K562 (cell line): ENCODE results near the gene SPRN. TPM values are rescaled to one million over a fixed set of nuclear protein-coding genes. Genes with fewer than 3 reads are reported as not detected.
A peak's percentile ranks its signal among the peaks of the same experiment; 100 is the strongest.

Source experiments
- ATF7 ChIP-seq: fragments of 450-650 bp; IDR thresholded peaks from 2 replicates; pipeline ENCODE4 v1.7.1; 2014; ENCODE audit warnings: mild to moderate bottlenecking, moderate library complexity
- CBX5 ChIP-seq: IDR thresholded peaks from 2 replicates; pipeline ENCODE4 v1.6.1; 2014; ENCODE audit warnings: low read depth, borderline replicate concordance
- FIP1L1 ChIP-seq: fragments of 200-400 bp; formaldehyde crosslinking; IDR thresholded peaks from 2 replicates; pipeline ENCODE4 v1.6.1; 2018; ENCODE audit warnings: mild to moderate bottlenecking, low read depth, low read length; ENCODE audit not compliant: poor library complexity, severe bottlenecking
- JUND ChIP-seq, 2 experiments: IDR thresholded peaks; 2 replicates in 1 of 2; 3 replicates in 1 of 2; pipeline ENCODE4 v1.6.1; 2011; ENCODE audit warnings: borderline replicate concordance in 2 of 2, low read depth in 2 of 2, low read length in 2 of 2, improper control_type of control experiment in 1 of 2, missing biosample characterization in 1 of 2, missing genetic modification characterization in 1 of 2, missing genetic modification reagents in 1 of 2
- NBN ChIP-seq: fragments of 450-650 bp; IDR thresholded peaks from 2 replicates; pipeline ENCODE4 v1.6.1; 2016; ENCODE audit warnings: low read depth, mild to moderate bottlenecking
- NCOR1 ChIP-seq: fragments of 450-650 bp; IDR thresholded peaks from 2 replicates; pipeline ENCODE4 v1.6.1; 2016; ENCODE audit warnings: mild to moderate bottlenecking, moderate library complexity
- NR2C2 ChIP-seq, 2 experiments: fragments of 200-800 bp in 1 of 2; sonication (Bioruptor generic) in 1 of 2; sonication (generic) in 1 of 2; formaldehyde crosslinking in 1 of 2; IDR thresholded peaks; 2 replicates each; pipeline versions ENCODE4 v1.6.1 to v1.8.0; 2016 to 2022; ENCODE audit warnings: mild to moderate bottlenecking in 1 of 2, missing compliant biosample characterization in 1 of 2, missing genetic modification characterization in 1 of 2, missing genetic modification reagents in 1 of 2
- PTTG1 ChIP-seq: fragments of 450-650 bp; IDR thresholded peaks from 2 replicates; pipeline ENCODE4 v1.6.1; 2016; ENCODE audit warnings: low read depth, mild to moderate bottlenecking, missing genetic modification characterization, missing compliant biosample characterization
- SMARCA5 ChIP-seq: fragments of 450-650 bp; IDR thresholded peaks from 2 replicates; pipeline ENCODE4 v1.6.1; 2016
- U2AF2 ChIP-seq: fragments of 200-400 bp; formaldehyde crosslinking; optimal IDR thresholded peaks from 2 replicates; pipeline ENCODE3; 2017; ENCODE audit warnings: low read depth, mild to moderate bottlenecking, low read length
- YY1 ChIP-seq, 3 experiments: IDR thresholded peaks; 2 replicates each; pipeline ENCODE4 v1.6.1; 2011; ENCODE audit warnings: low read length in 2 of 3, mild to moderate bottlenecking in 2 of 3, moderate library complexity in 2 of 3, borderline replicate concordance in 1 of 3, control low read depth in 1 of 3, low read depth in 1 of 3; ENCODE audit not compliant: insufficient read depth in 3 of 3, insufficient replicate concordance in 2 of 3, control insufficient read depth in 1 of 3, insufficient read length in 1 of 3; ENCODE audit errors: extremely low read depth in 1 of 3
- ZFX ChIP-seq: sonication (generic); formaldehyde crosslinking; IDR thresholded peaks from 2 replicates; pipeline ENCODE4 v1.8.0; 2022; ENCODE audit warnings: mild to moderate bottlenecking, missing genetic modification reagents, moderate library complexity
- ZNF134 ChIP-seq: fragments of 250-450 bp; sonication (Bioruptor Pico); conservative IDR thresholded peaks from 2 replicates; pipeline ENCODE4 v1.4.0; 2020
- ZNF175 ChIP-seq: fragments of 200-800 bp; sonication (Bioruptor generic); IDR thresholded peaks from 2 replicates; pipeline ENCODE4 v1.6.1; 2016; ENCODE audit warnings: low read depth, mild to moderate bottlenecking, missing genetic modification characterization, missing compliant biosample characterization
- ZNF23 ChIP-seq: fragments of 250-450 bp; sonication (Bioruptor Pico); IDR thresholded peaks from 2 replicates; pipeline ENCODE4 v1.4.0; 2020; ENCODE audit warnings: mild to moderate bottlenecking
- ZNF24 ChIP-seq: fragments of 450-650 bp; IDR thresholded peaks from 2 replicates; pipeline ENCODE4 v1.6.1; 2016
- ZNF3 ChIP-seq: fragments of 250-450 bp; sonication (Bioruptor Pico); IDR thresholded peaks from 2 replicates; pipeline ENCODE4 v1.5.0; 2021; ENCODE audit warnings: mild to moderate bottlenecking, moderate library complexity
- ZNF668 ChIP-seq: fragments of 250-450 bp; sonication (Bioruptor Pico); IDR thresholded peaks from 2 replicates; pipeline ENCODE4 v1.8.0; 2022; ENCODE audit warnings: mild to moderate bottlenecking, inconsistent platforms
- polyA plus RNA-seq, 8 experiments: library from polyadenylated mRNA; depleted of rRNA in 4 of 8; stranded (reverse) in 5 of 8; unstranded in 3 of 8; fragments of >200 nt; fragmentation: Nextera tagmentation in 2 of 8; fragmentation: Illumina TruSeq in 1 of 8; extraction: Ambion mirVana in 2 of 8; extraction: Trizol in 1 of 8; gene quantifications; 2 replicates each; pipeline versions ENCODE4 v1.2.1 to v1.2.3, GENCODE V29; 2011 to 2014; ENCODE audit warnings: inconsistent platforms in 1 of 8, missing spikeins in 1 of 8
- total RNA-seq, 7 experiments: library from RNA; depleted of rRNA in 6 of 7; stranded (reverse); fragments of >200 nt in 6 of 7; fragmentation: Illumina TruSeq in 2 of 7; extraction: Trizol in 2 of 7; gene quantifications; 2 replicates each; pipeline versions ENCODE4 v1.2.1 to v1.2.3, GENCODE V29; 2011 to 2021; ENCODE audit warnings: low replicate concordance in 1 of 7
- TF ChIP-seq, protein P1 (sequence below): fragments of 450-650 bp; IDR thresholded peaks from 2 replicates; pipeline ENCODE4 v1.6.1; 2014; ENCODE audit warnings: low read depth, mild to moderate bottlenecking, moderate library complexity, borderline replicate concordance
- TF ChIP-seq, protein P2 (sequence below): fragments of 250-450 bp; sonication (Bioruptor Pico); IDR thresholded peaks from 2 replicates; pipeline ENCODE4 v1.8.0; 2021; ENCODE audit warnings: moderate library complexity, mild to moderate bottlenecking, inconsistent platforms
- TF ChIP-seq, protein P3 (sequence below): sonication (generic); formaldehyde crosslinking; IDR thresholded peaks from 2 replicates; pipeline ENCODE4 v1.8.1; 2023; ENCODE audit warnings: mild to moderate bottlenecking, missing genetic modification reagents
- TF ChIP-seq, protein P4 (sequence below), 2 experiments: IDR thresholded peaks; 2 replicates each; pipeline ENCODE4 v1.6.1; 2011; ENCODE audit warnings: borderline replicate concordance in 1 of 2, control low read depth in 1 of 2, low read depth in 1 of 2, low read length in 1 of 2, mild to moderate bottlenecking in 1 of 2, mixed read lengths in 1 of 2, moderate library complexity in 1 of 2; ENCODE audit not compliant: insufficient read depth in 1 of 2, insufficient read length in 1 of 2, poor library complexity in 1 of 2, severe bottlenecking in 1 of 2; ENCODE audit errors: extremely low read depth in 1 of 2

SPRN gene
- total and polyA plus RNA-seq, 9 of the 15 experiments (the other 6 are each of a cell fraction or from before 2014, with no cell fraction given), result 0.04 TPM; not detected in 8

DNA sequence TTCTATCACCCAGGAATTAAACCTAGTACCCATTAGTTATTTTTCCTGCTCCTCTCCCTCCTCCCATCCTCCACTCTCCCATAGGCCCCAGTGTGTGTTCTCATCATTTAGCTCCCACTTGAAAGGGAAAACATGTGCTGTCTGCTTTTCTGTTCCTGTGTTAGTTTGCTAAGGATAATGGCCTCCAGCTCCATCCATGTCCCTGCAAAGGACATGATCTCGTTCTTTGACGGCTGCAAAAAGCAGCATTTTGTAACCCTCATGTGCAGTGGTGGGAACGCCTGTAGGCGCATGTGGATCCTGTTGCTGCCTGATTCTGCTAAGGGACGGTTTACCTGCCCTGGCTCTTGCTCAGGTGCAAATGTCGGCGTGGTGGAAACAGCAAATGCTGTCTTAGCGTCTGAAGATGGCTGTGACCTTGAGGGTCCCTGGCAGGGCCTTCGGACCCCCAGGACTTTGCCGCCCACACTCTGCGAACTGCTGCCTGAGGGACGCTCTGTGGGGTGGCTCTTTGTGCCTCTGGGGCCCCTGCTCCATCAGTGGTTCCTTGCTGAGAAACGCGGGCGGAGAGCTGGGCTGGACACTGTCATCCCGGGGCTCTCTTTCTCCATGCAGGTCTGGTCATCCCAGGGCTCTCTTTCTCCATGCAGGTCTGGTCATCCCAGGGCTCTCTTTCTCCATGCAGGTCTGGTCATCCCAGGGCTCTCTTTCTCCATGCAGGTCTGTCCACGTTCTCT, 36.0 kb downstream of the SPRN start (continued):
- TF ChIP-seq, protein P1, sequence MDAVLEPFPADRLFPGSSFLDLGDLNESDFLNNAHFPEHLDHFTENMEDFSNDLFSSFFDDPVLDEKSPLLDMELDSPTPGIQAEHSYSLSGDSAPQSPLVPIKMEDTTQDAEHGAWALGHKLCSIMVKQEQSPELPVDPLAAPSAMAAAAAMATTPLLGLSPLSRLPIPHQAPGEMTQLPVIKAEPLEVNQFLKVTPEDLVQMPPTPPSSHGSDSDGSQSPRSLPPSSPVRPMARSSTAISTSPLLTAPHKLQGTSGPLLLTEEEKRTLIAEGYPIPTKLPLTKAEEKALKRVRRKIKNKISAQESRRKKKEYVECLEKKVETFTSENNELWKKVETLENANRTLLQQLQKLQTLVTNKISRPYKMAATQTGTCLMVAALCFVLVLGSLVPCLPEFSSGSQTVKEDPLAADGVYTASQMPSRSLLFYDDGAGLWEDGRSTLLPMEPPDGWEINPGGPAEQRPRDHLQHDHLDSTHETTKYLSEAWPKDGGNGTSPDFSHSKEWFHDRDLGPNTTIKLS, result no peak
- TF ChIP-seq FIP1L1 (no peak), ATF7 (peak; percentile 29; the same call in 1 of the 2 replicates), ZNF23 (CRISPR knock-in tag) (no peak), NBN (0 out of 2 replicates have a peak, but pooled peaks have one; percentile 55), SMARCA5 (no peak), NR2C2 (CRISPR knock-in tag; IDR thresholded peaks at IDR 0.05) (no peak), NR2C2 (tag; IDR thresholded peaks at IDR 0.05) (peak; percentile 55), ZNF668 (CRISPR knock-in tag) (no peak), CBX5 (no peak), ZNF175 (CRISPR knock-in tag) (no peak), JUND (IDR thresholded peaks at IDR 0.05; ENCODE audit: borderline replicate concordance, low read depth, low read length) (peak; percentile 21; the same call in 1 of the 2 replicates), JUND (tag; IDR thresholded peaks at IDR 0.05; ENCODE audit: borderline replicate concordance, low read depth, low read length) (no peak), PTTG1 (tag) (no peak), U2AF2 (no peak), ZNF3 (CRISPR knock-in tag) (no peak), YY1 (IDR thresholded peaks at IDR 0.05; ENCODE audit: borderline replicate concordance in 1 of 3, control insufficient read depth in 1 of 3, extremely low read depth in 1 of 3, insufficient read depth in 3 of 3, insufficient read length in 1 of 3, insufficient replicate concordance in 2 of 3, low read depth in 1 of 3, low read length in 2 of 3) (peak in 1 of 3 experiments; percentile 79), ZNF134 (CRISPR knock-in tag) (no peak), ZNF24 (0 out of 2 replicates have a peak, but pooled peaks have one; percentile 40), NCOR1 (0 out of 2 replicates have a peak, but pooled peaks have one; percentile 14), ZFX (CRISPR knock-in tag) (peak; percentile 52)
- TF ChIP-seq, protein P2, sequence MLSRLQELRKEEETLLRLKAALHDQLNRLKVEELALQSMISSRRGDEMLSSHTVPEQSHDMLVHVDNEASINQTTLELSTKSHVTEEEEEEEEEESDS (CRISPR knock-in tag), result no peak
- TF ChIP-seq, protein P3, sequence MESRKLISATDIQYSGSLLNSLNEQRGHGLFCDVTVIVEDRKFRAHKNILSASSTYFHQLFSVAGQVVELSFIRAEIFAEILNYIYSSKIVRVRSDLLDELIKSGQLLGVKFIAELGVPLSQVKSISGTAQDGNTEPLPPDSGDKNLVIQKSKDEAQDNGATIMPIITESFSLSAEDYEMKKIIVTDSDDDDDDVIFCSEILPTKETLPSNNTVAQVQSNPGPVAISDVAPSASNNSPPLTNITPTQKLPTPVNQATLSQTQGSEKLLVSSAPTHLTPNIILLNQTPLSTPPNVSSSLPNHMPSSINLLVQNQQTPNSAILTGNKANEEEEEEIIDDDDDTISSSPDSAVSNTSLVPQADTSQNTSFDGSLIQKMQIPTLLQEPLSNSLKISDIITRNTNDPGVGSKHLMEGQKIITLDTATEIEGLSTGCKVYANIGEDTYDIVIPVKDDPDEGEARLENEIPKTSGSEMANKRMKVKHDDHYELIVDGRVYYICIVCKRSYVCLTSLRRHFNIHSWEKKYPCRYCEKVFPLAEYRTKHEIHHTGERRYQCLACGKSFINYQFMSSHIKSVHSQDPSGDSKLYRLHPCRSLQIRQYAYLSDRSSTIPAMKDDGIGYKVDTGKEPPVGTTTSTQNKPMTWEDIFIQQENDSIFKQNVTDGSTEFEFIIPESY (CRISPR knock-in tag), result no peak
- TF ChIP-seq, protein P4, sequence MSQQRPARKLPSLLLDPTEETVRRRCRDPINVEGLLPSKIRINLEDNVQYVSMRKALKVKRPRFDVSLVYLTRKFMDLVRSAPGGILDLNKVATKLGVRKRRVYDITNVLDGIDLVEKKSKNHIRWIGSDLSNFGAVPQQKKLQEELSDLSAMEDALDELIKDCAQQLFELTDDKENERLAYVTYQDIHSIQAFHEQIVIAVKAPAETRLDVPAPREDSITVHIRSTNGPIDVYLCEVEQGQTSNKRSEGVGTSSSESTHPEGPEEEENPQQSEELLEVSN (IDR thresholded peaks at IDR 0.05; ENCODE audit: borderline replicate concordance in 1 of 2, extremely low read depth in 1 of 2, insufficient read depth in 1 of 2, insufficient read length in 1 of 2, low read depth in 1 of 2, low read length in 1 of 2, poor library complexity in 1 of 2, severe bottlenecking in 1 of 2), result no peak
